Neural cell (in vitro differentiated cells): ENCODE data around the gene C3. TPM values are rescaled to one million over a fixed set of nuclear protein-coding genes. Genes with fewer than 3 reads are reported as not detected.

Source experiments
- H2AFZ ChIP-seq: fragments of 200-600, 300-800 bp; sonication (generic), shearing (Covaris generic); 2 replicates; pipeline ENCODE4 v1.6.0; 2014; ENCODE audit warnings: low read depth, mild to moderate bottlenecking, antibody characterized with exemption, low read length, moderate library complexity
- H3F3A ChIP-seq: fragments of 200-600 bp; shearing (Covaris generic); 2 replicates; pipeline ENCODE4 v1.6.1; 2016; ENCODE audit warnings: mild to moderate bottlenecking, moderate library complexity, mixed read lengths, antibody characterized with exemption, low read length; ENCODE audit not compliant: insufficient read depth, poor library complexity, severe bottlenecking
- H3K27ac ChIP-seq: fragments of 200-600, 300-800 bp; sonication (generic), shearing (Covaris generic); 2 replicates; pipeline ENCODE4 v1.5.1; 2014; ENCODE audit warnings: mild to moderate bottlenecking, low read length, moderate library complexity
- H3K27me3 ChIP-seq: fragments of 300-800, 200-600 bp; sonication (generic), shearing (Covaris generic); 2 replicates; pipeline ENCODE4 v1.6.0; 2014; ENCODE audit warnings: mild to moderate bottlenecking, low read depth, low read length, moderate library complexity; ENCODE audit not compliant: insufficient read depth
- H3K36me3 ChIP-seq: fragments of 300-800, 200-600 bp; sonication (generic), shearing (Covaris generic); 2 replicates; pipeline ENCODE4 v1.5.1; 2014; ENCODE audit warnings: mild to moderate bottlenecking, antibody characterized with exemption, low read length, moderate library complexity; ENCODE audit not compliant: insufficient read depth
- H3K4me2 ChIP-seq: fragments of 300-800, 200-600 bp; sonication (generic), shearing (Covaris generic); 2 replicates; pipeline ENCODE4 v1.6.0; 2014; ENCODE audit warnings: mild to moderate bottlenecking, low read length
- H3K4me3 ChIP-seq: fragments of 300-800, 200-600 bp; sonication (generic), shearing (Covaris generic); 2 replicates; pipeline ENCODE4 v1.5.1; 2014; ENCODE audit warnings: mild to moderate bottlenecking, low read length, moderate library complexity
- H3K79me2 ChIP-seq: fragments of 200-600 bp; shearing (Covaris generic); replicated peaks from 2 replicates; pipeline ENCODE4 v1.6.0; 2014; ENCODE audit warnings: mild to moderate bottlenecking, low read length, moderate library complexity; ENCODE audit not compliant: insufficient read depth
- H3K9ac ChIP-seq: fragments of 300-800, 200-600 bp; sonication (generic), shearing (Covaris generic); 2 replicates; pipeline ENCODE4 v1.6.1; 2016; ENCODE audit warnings: mild to moderate bottlenecking, low read length, mixed read lengths
- H3K9me2 ChIP-seq: fragments of 200-600 bp; shearing (Covaris generic); 2 replicates; pipeline ENCODE4 v1.6.1; 2016; ENCODE audit warnings: mild to moderate bottlenecking, low read length, mixed read lengths; ENCODE audit not compliant: insufficient read depth
- H3K9me3 ChIP-seq: fragments of 200-600, 300-800 bp; sonication (generic), shearing (Covaris generic); 2 replicates; pipeline ENCODE4 v1.6.1; 2016; ENCODE audit warnings: mild to moderate bottlenecking, mixed run types, low read length, moderate library complexity, mixed read lengths
- H4K20me1 ChIP-seq: fragments of 200-600 bp; shearing (Covaris generic); 2 replicates; pipeline ENCODE4 v1.6.1; 2016; ENCODE audit warnings: mild to moderate bottlenecking, mixed run types; ENCODE audit not compliant: insufficient read depth
- CTCF ChIP-seq: fragments of 450-650 bp; IDR thresholded peaks from 2 replicates; pipeline ENCODE4 v1.5.1; 2014; ENCODE audit warnings: antibody characterized with exemption, mild to moderate bottlenecking, moderate library complexity; ENCODE audit not compliant: poor library complexity, severe bottlenecking
- EP300 ChIP-seq: fragments of 450-650 bp; conservative IDR thresholded peaks from 2 replicates; pipeline ENCODE4 v1.6.1; 2014; ENCODE audit warnings: antibody characterized with exemption, mild to moderate bottlenecking, moderate library complexity; ENCODE audit not compliant: poor library complexity, severe bottlenecking
- EZH2 ChIP-seq: fragments of 200-600, 300-800 bp; shearing (Covaris generic), sonication (generic); IDR thresholded peaks from 2 replicates; pipeline ENCODE4 v1.6.1; 2014; ENCODE audit warnings: antibody characterized with exemption, low read length, borderline replicate concordance, mild to moderate bottlenecking; ENCODE audit not compliant: insufficient read depth, poor library complexity, severe bottlenecking
- MXI1 ChIP-seq: fragments of 450-650 bp; conservative IDR thresholded peaks from 2 replicates; pipeline ENCODE4 v1.6.1; 2014; ENCODE audit warnings: antibody characterized with exemption, mild to moderate bottlenecking; ENCODE audit not compliant: poor library complexity, severe bottlenecking
- POLR2AphosphoS5 ChIP-seq: IDR thresholded peaks from 2 replicates; pipeline ENCODE4 v1.6.1; 2012
- RAD21 ChIP-seq: fragments of 450-650 bp; conservative IDR thresholded peaks from 2 replicates; pipeline ENCODE4 v1.6.1; 2014; ENCODE audit warnings: antibody characterized with exemption, mild to moderate bottlenecking, moderate library complexity
- REST ChIP-seq: IDR thresholded peaks from 2 replicates; pipeline ENCODE4 v1.6.1; 2012; ENCODE audit warnings: borderline replicate concordance
- SMC3 ChIP-seq: fragments of 450-650 bp; conservative IDR thresholded peaks from 2 replicates; pipeline ENCODE4 v1.6.1; 2014; ENCODE audit warnings: antibody characterized with exemption, mild to moderate bottlenecking, moderate library complexity; ENCODE audit not compliant: poor library complexity
- TAF1 ChIP-seq: IDR thresholded peaks from 2 replicates; pipeline ENCODE4 v1.6.1; 2012; ENCODE audit warnings: low read depth
- polyA plus RNA-seq: library from polyadenylated mRNA; depleted of rRNA; stranded (reverse); fragments of >200 nt; gene quantifications from 2 replicates; pipeline ENCODE4 v1.2.3, GENCODE V29; 2014

The C3 gene
- polyA plus RNA-seq, 1 donor from 2014 or later: not detected

- H2AFZ ChIP-seq: no peak overlapping the region
- no peaks in the 10 kb centered on the region for H3K79me2 ChIP-seq
- TF ChIP-seq RAD21 (no peak), REST (no peak), CTCF (no peak), MXI1 (no peak)
- no peaks in the 10 kb centered on the region for H3K9me3 ChIP-seq
- H3K4me2 ChIP-seq: no peak overlapping the region
- no peak overlapping the region for H3K9ac ChIP-seq
- no peaks in the 10 kb centered on the region for H4K20me1 ChIP-seq
- no peaks in the 10 kb centered on the region for H3K27me3 ChIP-seq
- H3K4me3 ChIP-seq: no peak overlapping the region
- no peaks in the 10 kb centered on the region for H3K36me3 ChIP-seq
- no peak overlapping the region for H3K27ac ChIP-seq
- H3F3A ChIP-seq: no peaks in the 10 kb centered on the region
- no peaks in the 10 kb centered on the region for H3K9me2 ChIP-seq
Observed at GRCh38 chr19:6668691-6669090, 51.8 kb downstream of the C3 start.

- H3F3A ChIP-seq: no peaks in the 10 kb centered on the region
- no peak overlapping the region for H3K9ac ChIP-seq
- no peak overlapping the region for H3K27ac ChIP-seq
- H2AFZ ChIP-seq: no peak overlapping the region
- no peaks in the 10 kb centered on the region for H4K20me1 ChIP-seq
- TF ChIP-seq REST: no peak
- TF ChIP-seq EZH2: no peak
- no peak for TF ChIP-seq SMC3
- TF ChIP-seq TAF1: no peak
- no peak for TF ChIP-seq RAD21
- TF ChIP-seq EP300: no peak
- no peak for TF ChIP-seq POLR2AphosphoS5
- no peak for TF ChIP-seq MXI1
- no peak overlapping the region for H3K4me3 ChIP-seq
- H3K9me2 ChIP-seq: no peaks in the 10 kb centered on the region
- no peaks in the 10 kb centered on the region for H3K36me3 ChIP-seq
- H3K79me2 ChIP-seq: no peaks in the 10 kb centered on the region
- H3K9me3 ChIP-seq: no peaks in the 10 kb centered on the region
- H3K4me2 ChIP-seq: no peak overlapping the region
- no peaks in the 10 kb centered on the region for H3K27me3 ChIP-seq
Observed at GRCh38 chr19:6667114-6667627, 53.3 kb downstream of the C3 start.
